ENCODE results near the gene COL13A1.

DNA sequence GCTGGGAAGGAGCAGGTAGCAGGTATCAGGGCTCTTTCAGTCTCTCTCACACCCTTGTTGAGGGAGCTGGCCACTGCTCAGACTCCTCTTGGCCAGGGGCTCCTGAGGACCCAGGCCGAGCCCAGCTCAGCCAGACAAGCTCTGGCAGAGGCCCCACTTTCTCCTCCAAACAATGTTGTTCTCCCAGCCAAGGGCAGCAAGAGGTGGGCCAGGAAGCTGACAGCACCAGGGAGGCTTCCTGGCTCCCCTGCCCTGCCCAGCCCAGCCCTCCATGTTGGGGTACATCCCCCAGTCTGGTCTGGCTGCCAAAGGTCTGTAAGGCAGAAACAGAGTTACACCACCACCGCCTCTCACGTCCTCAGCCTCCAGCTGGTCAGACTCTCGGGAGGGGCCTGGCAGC, 33.9 kb upstream of the COL13A1 start:
- TF ChIP-seq, protein P1, sequence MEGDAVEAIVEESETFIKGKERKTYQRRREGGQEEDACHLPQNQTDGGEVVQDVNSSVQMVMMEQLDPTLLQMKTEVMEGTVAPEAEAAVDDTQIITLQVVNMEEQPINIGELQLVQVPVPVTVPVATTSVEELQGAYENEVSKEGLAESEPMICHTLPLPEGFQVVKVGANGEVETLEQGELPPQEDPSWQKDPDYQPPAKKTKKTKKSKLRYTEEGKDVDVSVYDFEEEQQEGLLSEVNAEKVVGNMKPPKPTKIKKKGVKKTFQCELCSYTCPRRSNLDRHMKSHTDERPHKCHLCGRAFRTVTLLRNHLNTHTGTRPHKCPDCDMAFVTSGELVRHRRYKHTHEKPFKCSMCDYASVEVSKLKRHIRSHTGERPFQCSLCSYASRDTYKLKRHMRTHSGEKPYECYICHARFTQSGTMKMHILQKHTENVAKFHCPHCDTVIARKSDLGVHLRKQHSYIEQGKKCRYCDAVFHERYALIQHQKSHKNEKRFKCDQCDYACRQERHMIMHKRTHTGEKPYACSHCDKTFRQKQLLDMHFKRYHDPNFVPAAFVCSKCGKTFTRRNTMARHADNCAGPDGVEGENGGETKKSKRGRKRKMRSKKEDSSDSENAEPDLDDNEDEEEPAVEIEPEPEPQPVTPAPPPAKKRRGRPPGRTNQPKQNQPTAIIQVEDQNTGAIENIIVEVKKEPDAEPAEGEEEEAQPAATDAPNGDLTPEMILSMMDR (IDR thresholded peaks at IDR 0.05; ENCODE audit: insufficient read depth, low read depth, low read length): no peak
- TF ChIP-seq EZH2 (IDR thresholded peaks at IDR 0.05; ENCODE audit: insufficient read depth, low read length): no peak

Measured in astrocyte (in vitro differentiated cells and primary cell).